Measurements from ENCODE around the gene BCL3. TPM values are rescaled to one million over a fixed set of nuclear protein-coding genes. Genes with fewer than 3 reads are reported as not detected.
A peak's percentile ranks its signal among the peaks of the same experiment; 100 is the strongest.

Gene BCL3
- total and polyA plus RNA-seq, 3 donors from 2014 or later = 15.5 to 38.1 (median 31.7) TPM

- TF ChIP-seq POLR2A (IDR thresholded peaks at IDR 0.05) (no peak), CTCF (IDR thresholded peaks at IDR 0.05) (no peak)
- intact Hi-C loops (cut with DNase I; ENCODE audit: low total_unique reads) = no loop called here
- Histone ChIP-seq H3K27ac (peak overlapping the region; percentile 69 to 83), H3K27me3 (no peaks in the 10 kb centered on the region), H3K36me3 (ENCODE audit: low read depth, missing control alignments) (no peaks in the 10 kb centered on the region), H3K4me3 (peak overlapping the region; percentile 22 to 60), H3K9me3 (no peaks in the 10 kb centered on the region), H3K4me1 (peaks cover 39% of the 10 kb centered on the region)
- DNase-seq = peak; percentile 76
- 23 to 49% methylated on average over 30 to 41 of the region's 53 CpGs for WGBS, 2 donors
These were observed 8.7 kb downstream of the BCL3 start for GRCh38 chr19:44757057-44757734.

- TF ChIP-seq POLR2A (IDR thresholded peaks at IDR 0.05) (no peak), CTCF (IDR thresholded peaks at IDR 0.05) (no peak)
- WGBS, 2 donors = 27 to 31% methylated on average over 43 to 68 of the region's 68 CpGs
- peak overlapping the region; percentile 22 to 60 for H3K4me3 ChIP-seq
- intact Hi-C loops (cut with DNase I; ENCODE audit: low total_unique reads) = no loop called here
- H3K27me3 ChIP-seq = no peaks in the 10 kb centered on the region
- H3K36me3 ChIP-seq (ENCODE audit: low read depth, missing control alignments) = no peaks in the 10 kb centered on the region
- peak; percentile 78 for DNase-seq
- peak overlapping the region; percentile 69 to 83 for H3K27ac ChIP-seq
- H3K4me1 ChIP-seq = peaks cover 39% of the 10 kb centered on the region
- no peaks in the 10 kb centered on the region for H3K9me3 ChIP-seq
These were observed 9.4 kb downstream of the BCL3 start for GRCh38 chr19:44757735-44758505.

- no peaks in the 10 kb centered on the region for H3K9me3 ChIP-seq
- H3K4me3 ChIP-seq = peak overlapping the region in 1 of 2 donors; percentile 60
- no peaks in the 10 kb centered on the region for H3K27me3 ChIP-seq
- no peaks in the 10 kb centered on the region for H3K36me3 ChIP-seq (ENCODE audit: low read depth, missing control alignments)
- TF ChIP-seq CTCF (IDR thresholded peaks at IDR 0.05) (no peak), POLR2A (IDR thresholded peaks at IDR 0.05) (no peak)
- intact Hi-C loops (cut with DNase I; ENCODE audit: low total_unique reads) = no loop called here
- peak overlapping the region in 1 of 2 donors; percentile 69 for H3K27ac ChIP-seq
- DNase-seq = no peak
- WGBS, 2 donors = 42 to 51% methylated on average over 8 to 9 of the region's 9 CpGs
- H3K4me1 ChIP-seq = peaks cover 32% of the 10 kb centered on the region
These were observed 10.1 kb downstream of the BCL3 start for GRCh38 chr19:44758596-44758995.

- Histone ChIP-seq H3K27ac (peak overlapping the region in 1 of 2 donors; percentile 69), H3K36me3 (ENCODE audit: low read depth, missing control alignments) (no peaks in the 10 kb centered on the region), H3K27me3 (no peaks in the 10 kb centered on the region), H3K9me3 (no peaks in the 10 kb centered on the region), H3K4me1 (peaks cover 25% of the 10 kb centered on the region), H3K4me3 (no peak overlapping the region)
- DNase-seq = no peak
- intact Hi-C loops (cut with DNase I; ENCODE audit: low total_unique reads) = no loop called here
- TF ChIP-seq POLR2A (IDR thresholded peaks at IDR 0.05) (no peak), CTCF (IDR thresholded peaks at IDR 0.05) (no peak)
- WGBS, 2 donors = 66 to 80% methylated on average over 9 to 10 of the region's 10 CpGs
These were observed 10.7 kb downstream of the BCL3 start for GRCh38 chr19:44759083-44759804.

Measured in testis (tissue), 3 donors.